Measurements from ENCODE around the gene ZCCHC8. TPM values are rescaled to one million over a fixed set of nuclear protein-coding genes. Genes with fewer than 3 reads are reported as not detected.
"Not testable (repeated sequence)": the region's sequence is repeated elsewhere in the genome, so short reads cannot be mapped to it uniquely, and the experiment has no call there.

Gene ZCCHC8
- polyA plus RNA-seq, 4 donors: 14.6 to 30.9 (median 21.0) TPM

GRCh38 chr12:122487807-122488206 lies 12.9 kb downstream of the ZCCHC8 start:
- H3K36me3 ChIP-seq (ENCODE audit: control insufficient read depth in 3 of 3, insufficient read depth in 2 of 3, low read depth in 1 of 3, low read length in 3 of 3): peaks cover 20 to 48% (median 29%) of the 10 kb centered on the region in 3 donors
- not testable (repeated sequence) for H3K27me3 ChIP-seq (ENCODE audit: control insufficient read depth in 3 of 3, insufficient read depth in 3 of 3, low read length in 3 of 3); H3K4me1 ChIP-seq (ENCODE audit: control insufficient read depth in 3 of 3, insufficient read depth in 2 of 3, low read depth in 1 of 3, low read length in 2 of 3); H3K27ac ChIP-seq (ENCODE audit: low read depth in 1 of 3, low read length in 2 of 3); FAIRE-seq; DNase-seq; H3K9me3 ChIP-seq (ENCODE audit: control insufficient read depth in 2 of 2, insufficient read depth in 1 of 2, low read depth in 1 of 2, low read length in 1 of 2); H3K4me3 ChIP-seq (ENCODE audit: low read depth in 1 of 3, low read length in 3 of 3)
- WGBS, 3 donors: 93 to 97% (median 95%) methylated on average over 3 of the region's 3 CpGs

GRCh38 chr12:122486805-122487426 lies 13.8 kb downstream of the ZCCHC8 start:
- no peak overlapping the region for H3K27ac ChIP-seq (ENCODE audit: low read depth in 1 of 3, low read length in 2 of 3)
- no peak for FAIRE-seq
- H3K4me3 ChIP-seq (ENCODE audit: low read depth in 1 of 3, low read length in 3 of 3): no peak overlapping the region
- no peaks in the 10 kb centered on the region for H3K9me3 ChIP-seq (ENCODE audit: control insufficient read depth in 2 of 2, insufficient read depth in 1 of 2, low read depth in 1 of 2, low read length in 1 of 2)
- DNase-seq: no peak
- H3K36me3 ChIP-seq (ENCODE audit: control insufficient read depth in 3 of 3, insufficient read depth in 2 of 3, low read depth in 1 of 3, low read length in 3 of 3): peaks cover 16 to 45% (median 25%) of the 10 kb centered on the region in 3 donors
- no peaks in the 10 kb centered on the region for H3K27me3 ChIP-seq (ENCODE audit: control insufficient read depth in 3 of 3, insufficient read depth in 3 of 3, low read length in 3 of 3)
- no peaks in the 10 kb centered on the region for H3K4me1 ChIP-seq (ENCODE audit: control insufficient read depth in 3 of 3, insufficient read depth in 2 of 3, low read depth in 1 of 3, low read length in 2 of 3)
- 93 to 96% (median 94%) methylated on average over 7 of the region's 7 CpGs for WGBS, 3 donors

DNA sequence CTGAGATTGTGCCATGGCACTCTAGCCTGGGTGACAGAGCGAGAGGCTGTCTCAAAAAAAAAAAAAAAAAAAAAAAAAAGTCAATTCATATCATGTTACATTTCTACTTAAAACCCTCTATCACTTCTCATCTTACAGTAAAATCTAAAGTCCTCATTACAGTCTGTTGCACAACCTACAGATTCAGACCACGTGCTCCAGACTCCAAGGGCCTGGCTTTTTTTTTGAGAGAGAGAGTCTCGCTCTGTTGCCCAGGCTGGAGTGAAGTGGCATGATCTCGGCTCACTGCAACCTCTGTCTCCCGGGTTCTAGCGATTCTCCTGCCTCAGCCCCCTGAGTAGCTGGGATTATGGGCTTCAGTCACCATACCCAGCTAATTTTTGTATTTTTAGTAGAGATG lies 14.4 kb downstream of the ZCCHC8 start:
- not testable (repeated sequence) for FAIRE-seq; H3K27me3 ChIP-seq (ENCODE audit: control insufficient read depth in 3 of 3, insufficient read depth in 3 of 3, low read length in 3 of 3); H3K27ac ChIP-seq (ENCODE audit: low read depth in 1 of 3, low read length in 2 of 3); H3K4me3 ChIP-seq (ENCODE audit: low read depth in 1 of 3, low read length in 3 of 3); H3K4me1 ChIP-seq (ENCODE audit: control insufficient read depth in 3 of 3, insufficient read depth in 2 of 3, low read depth in 1 of 3, low read length in 2 of 3); DNase-seq; H3K9me3 ChIP-seq (ENCODE audit: control insufficient read depth in 2 of 2, insufficient read depth in 1 of 2, low read depth in 1 of 2, low read length in 1 of 2)
- 92 to 96% (median 96%) methylated on average over 5 to 6 of the region's 6 CpGs for WGBS, 3 donors
- H3K36me3 ChIP-seq (ENCODE audit: control insufficient read depth in 3 of 3, insufficient read depth in 2 of 3, low read depth in 1 of 3, low read length in 3 of 3): peaks cover 13 to 41% (median 25%) of the 10 kb centered on the region in 3 donors

GRCh38 chr12:122484385-122484784 lies 16.3 kb downstream of the ZCCHC8 start:
- peaks cover 17 to 48% (median 24%) of the 10 kb centered on the region in 3 donors for H3K36me3 ChIP-seq (ENCODE audit: control insufficient read depth in 3 of 3, insufficient read depth in 2 of 3, low read depth in 1 of 3, low read length in 3 of 3)
- DNase-seq; H3K9me3 ChIP-seq (ENCODE audit: control insufficient read depth in 2 of 2, insufficient read depth in 1 of 2, low read depth in 1 of 2, low read length in 1 of 2); H3K27ac ChIP-seq (ENCODE audit: low read depth in 1 of 3, low read length in 2 of 3); H3K27me3 ChIP-seq (ENCODE audit: control insufficient read depth in 3 of 3, insufficient read depth in 3 of 3, low read length in 3 of 3); FAIRE-seq; H3K4me3 ChIP-seq (ENCODE audit: low read depth in 1 of 3, low read length in 3 of 3); H3K4me1 ChIP-seq (ENCODE audit: control insufficient read depth in 3 of 3, insufficient read depth in 2 of 3, low read depth in 1 of 3, low read length in 2 of 3): not testable (repeated sequence)
- WGBS, 3 donors: 94 to 100% (median 100%) methylated on average over 1 of the region's 1 CpG

DNA sequence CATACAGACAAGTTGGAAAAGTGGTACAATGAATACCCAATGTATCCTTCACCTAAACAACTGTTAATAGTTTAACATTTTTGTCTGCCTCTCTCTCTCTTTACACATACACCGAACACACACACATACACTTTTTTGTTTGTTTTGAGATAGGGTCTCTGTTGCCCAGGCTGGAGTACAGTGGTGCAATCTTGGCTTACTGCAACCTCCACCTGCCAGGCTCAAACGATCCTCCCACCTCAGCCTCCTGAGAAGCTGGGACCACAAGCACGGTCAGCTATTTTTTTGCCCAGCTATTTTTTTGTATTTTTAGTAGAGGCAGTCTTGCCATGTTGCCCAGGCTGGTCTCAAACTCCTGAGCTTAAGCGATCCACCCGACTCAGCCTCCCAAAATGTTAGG lies 16.8 kb downstream of the ZCCHC8 start:
- no peak overlapping the region for H3K4me3 ChIP-seq (ENCODE audit: low read depth in 1 of 3, low read length in 3 of 3)
- no peaks in the 10 kb centered on the region for H3K4me1 ChIP-seq (ENCODE audit: control insufficient read depth in 3 of 3, insufficient read depth in 2 of 3, low read depth in 1 of 3, low read length in 2 of 3)
- peaks cover 14 to 52% (median 21%) of the 10 kb centered on the region in 3 donors for H3K36me3 ChIP-seq (ENCODE audit: control insufficient read depth in 3 of 3, insufficient read depth in 2 of 3, low read depth in 1 of 3, low read length in 3 of 3)
- WGBS, 3 donors: 90 to 94% (median 94%) methylated on average over 5 of the region's 5 CpGs
- DNase-seq (no peak), FAIRE-seq (no peak)
- no peak overlapping the region for H3K27ac ChIP-seq (ENCODE audit: low read depth in 1 of 3, low read length in 2 of 3)
- H3K9me3 ChIP-seq (ENCODE audit: control insufficient read depth in 2 of 2, insufficient read depth in 1 of 2, low read depth in 1 of 2, low read length in 1 of 2): no peaks in the 10 kb centered on the region
- no peaks in the 10 kb centered on the region for H3K27me3 ChIP-seq (ENCODE audit: control insufficient read depth in 3 of 3, insufficient read depth in 3 of 3, low read length in 3 of 3)

- FAIRE-seq (no peak), DNase-seq (no peak)
- Histone ChIP-seq H3K36me3 (ENCODE audit: control insufficient read depth in 3 of 3, insufficient read depth in 2 of 3, low read depth in 1 of 3, low read length in 3 of 3) (peaks cover 14 to 56% (median 25%) of the 10 kb centered on the region in 3 donors), H3K4me3 (ENCODE audit: low read depth in 1 of 3, low read length in 3 of 3) (no peak overlapping the region), H3K4me1 (ENCODE audit: control insufficient read depth in 3 of 3, insufficient read depth in 2 of 3, low read depth in 1 of 3, low read length in 2 of 3) (no peaks in the 10 kb centered on the region), H3K27ac (ENCODE audit: low read depth in 1 of 3, low read length in 2 of 3) (no peak overlapping the region), H3K27me3 (ENCODE audit: control insufficient read depth in 3 of 3, insufficient read depth in 3 of 3, low read length in 3 of 3) (no peaks in the 10 kb centered on the region), H3K9me3 (ENCODE audit: control insufficient read depth in 2 of 2, insufficient read depth in 1 of 2, low read depth in 1 of 2, low read length in 1 of 2) (no peaks in the 10 kb centered on the region)
- WGBS, 3 donors: 95 to 98% (median 96%) methylated on average over 6 of the region's 6 CpGs
These were observed 18.9 kb downstream of the ZCCHC8 start for GRCh38 chr12:122481861-122482260.

- Histone ChIP-seq H3K36me3 (ENCODE audit: control insufficient read depth in 3 of 3, insufficient read depth in 2 of 3, low read depth in 1 of 3, low read length in 3 of 3) (peaks cover 16 to 57% (median 29%) of the 10 kb centered on the region in 3 donors), H3K4me1 (ENCODE audit: control insufficient read depth in 3 of 3, insufficient read depth in 2 of 3, low read depth in 1 of 3, low read length in 2 of 3) (no peaks in the 10 kb centered on the region), H3K4me3 (ENCODE audit: low read depth in 1 of 3, low read length in 3 of 3) (no peak overlapping the region), H3K27ac (ENCODE audit: low read depth in 1 of 3, low read length in 2 of 3) (no peak overlapping the region), H3K9me3 (ENCODE audit: control insufficient read depth in 2 of 2, insufficient read depth in 1 of 2, low read depth in 1 of 2, low read length in 1 of 2) (no peaks in the 10 kb centered on the region), H3K27me3 (ENCODE audit: control insufficient read depth in 3 of 3, insufficient read depth in 3 of 3, low read length in 3 of 3) (no peaks in the 10 kb centered on the region)
- DNase-seq (no peak), FAIRE-seq (no peak)
- 96 to 97% (median 97%) methylated on average over 8 of the region's 8 CpGs for WGBS, 3 donors
These were observed 20.0 kb downstream of the ZCCHC8 start for GRCh38 chr12:122480753-122481152.

- WGBS, 3 donors: 79 to 83% (median 81%) methylated on average over 2 of the region's 2 CpGs
- Histone ChIP-seq H3K9me3 (ENCODE audit: control insufficient read depth in 2 of 2, insufficient read depth in 1 of 2, low read depth in 1 of 2, low read length in 1 of 2) (no peaks in the 10 kb centered on the region), H3K27me3 (ENCODE audit: control insufficient read depth in 3 of 3, insufficient read depth in 3 of 3, low read length in 3 of 3) (no peaks in the 10 kb centered on the region), H3K27ac (ENCODE audit: low read depth in 1 of 3, low read length in 2 of 3) (no peak overlapping the region), H3K4me1 (ENCODE audit: control insufficient read depth in 3 of 3, insufficient read depth in 2 of 3, low read depth in 1 of 3, low read length in 2 of 3) (no peaks in the 10 kb centered on the region), H3K36me3 (ENCODE audit: control insufficient read depth in 3 of 3, insufficient read depth in 2 of 3, low read depth in 1 of 3, low read length in 3 of 3) (peaks cover 17 to 59% (median 29%) of the 10 kb centered on the region in 3 donors), H3K4me3 (ENCODE audit: low read depth in 1 of 3, low read length in 3 of 3) (no peak overlapping the region)
- no peak for FAIRE-seq
- no peak for DNase-seq
These were observed 26.4 kb downstream of the ZCCHC8 start for GRCh38 chr12:122474324-122474716.

Data from small intestine (tissue), 7 donors.